Hepatocyte (in vitro differentiated cells): ENCODE measurements around the gene EBPL.

ENCODE experiments used
- CTCF ChIP-seq: fragments of 200-600 bp; sonication (generic); IDR thresholded peaks from 2 replicates; pipeline ENCODE4 v1.5.1; 2016; ENCODE audit warnings: antibody characterized with exemption, mild to moderate bottlenecking; ENCODE audit not compliant: poor library complexity
- EZH2 ChIP-seq: fragments of 200-600 bp; sonication (generic); IDR thresholded peaks from 2 replicates; pipeline ENCODE4 v1.6.1; 2016; ENCODE audit warnings: antibody characterized with exemption, mild to moderate bottlenecking, borderline replicate concordance
- EZH2phosphoT487 ChIP-seq: fragments of 200-600 bp; sonication (generic); IDR thresholded peaks from one replicate; pipeline ENCODE4 v1.6.1; 2018; ENCODE audit warnings: antibody characterized with exemption, mild to moderate bottlenecking, low read depth, moderate library complexity; ENCODE audit not compliant: unreplicated experiment, severe bottlenecking

- no peak for TF ChIP-seq EZH2
- TF ChIP-seq CTCF, result no peak
- TF ChIP-seq EZH2phosphoT487, result no peak
These were observed 20.1 kb upstream of the EBPL start for GRCh38 chr13:49711218-49711863.
